ENCODE data around the gene NRBP1. TPM values are rescaled to one million over a fixed set of nuclear protein-coding genes. Genes with fewer than 3 reads are reported as not detected.
"Not testable (repeated sequence)": the region's sequence is repeated elsewhere in the genome, so short reads cannot be mapped to it uniquely, and the experiment has no call there.

Gene NRBP1
- total RNA-seq, 1 donor from 2014 or later, result 93.0 TPM

DNA sequence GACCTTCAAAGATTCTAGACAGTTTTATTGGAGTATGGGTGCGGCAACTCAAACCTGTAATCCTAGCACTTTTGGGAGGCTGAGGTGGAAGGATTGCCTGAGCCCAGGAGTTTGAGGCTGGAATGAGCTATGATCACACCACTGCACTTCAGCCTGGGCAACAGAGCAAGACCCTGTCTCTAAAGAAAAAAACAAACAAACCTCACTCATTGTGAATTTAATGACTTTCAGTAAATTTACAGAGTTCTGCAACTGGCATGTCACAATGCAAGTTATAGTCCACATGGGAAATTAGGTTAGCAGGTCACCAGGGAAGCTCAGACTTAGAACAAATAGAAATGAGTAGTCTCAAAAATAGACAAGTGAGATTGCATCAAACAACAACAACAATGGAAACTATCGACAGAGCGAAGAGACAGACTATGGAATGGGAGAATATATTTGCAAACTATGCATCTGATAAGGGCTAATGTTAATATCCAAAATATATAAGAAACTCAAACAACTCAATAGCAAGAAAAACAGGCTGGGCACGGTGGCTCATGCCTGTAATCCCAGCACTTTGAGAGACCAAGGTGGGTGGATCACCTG is 6.7 kb upstream of the NRBP1 start:
- no peak for DNase-seq

DNA sequence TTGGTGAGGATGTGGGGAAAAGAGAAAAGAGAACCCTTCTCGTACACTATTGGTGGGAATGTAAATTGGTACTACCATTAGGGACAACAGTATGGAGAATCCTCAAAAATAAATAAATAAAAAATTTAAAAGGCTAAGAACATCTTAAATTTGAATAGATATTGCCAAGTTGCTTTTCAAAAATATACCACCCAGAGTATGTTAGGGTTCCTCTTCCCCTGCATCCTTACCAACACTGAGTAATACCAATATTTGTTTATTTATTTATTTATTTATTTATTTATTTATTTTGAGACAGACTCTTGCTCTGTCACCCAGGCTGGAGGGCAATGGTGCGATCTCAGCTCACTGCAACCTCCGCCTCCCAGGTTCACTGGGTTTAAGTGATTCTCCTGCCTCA is 5.5 kb upstream of the NRBP1 start:
- DNase-seq, result no peak

DNA sequence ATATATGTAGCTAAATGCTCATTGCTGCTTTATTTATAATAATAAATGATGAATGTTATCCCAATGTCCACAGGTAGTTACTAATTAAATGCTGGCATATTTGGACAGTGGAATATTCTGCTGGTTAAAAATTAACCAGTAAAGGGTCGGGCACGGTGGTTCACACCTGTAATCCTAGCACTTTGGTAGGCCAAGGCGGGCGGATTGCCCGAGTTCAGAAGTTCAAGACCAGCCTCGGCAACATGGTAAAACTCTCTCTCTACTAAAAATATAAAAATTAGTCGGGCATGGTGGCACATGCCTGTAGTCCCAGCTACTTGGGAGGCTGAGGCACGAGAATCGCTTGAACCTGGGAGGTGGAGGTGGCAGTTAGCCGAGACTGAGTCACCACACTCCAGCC is 3.4 kb upstream of the NRBP1 start:
- not testable (repeated sequence) for DNase-seq

- no peak for DNase-seq
These were observed 593 bp upstream of the NRBP1 start for GRCh38 chr2:27427863-27428212.

GRCh38 chr2:27428978-27429541 is 629 bp downstream of the NRBP1 start:
- peak; percentile 88 for DNase-seq

DNA sequence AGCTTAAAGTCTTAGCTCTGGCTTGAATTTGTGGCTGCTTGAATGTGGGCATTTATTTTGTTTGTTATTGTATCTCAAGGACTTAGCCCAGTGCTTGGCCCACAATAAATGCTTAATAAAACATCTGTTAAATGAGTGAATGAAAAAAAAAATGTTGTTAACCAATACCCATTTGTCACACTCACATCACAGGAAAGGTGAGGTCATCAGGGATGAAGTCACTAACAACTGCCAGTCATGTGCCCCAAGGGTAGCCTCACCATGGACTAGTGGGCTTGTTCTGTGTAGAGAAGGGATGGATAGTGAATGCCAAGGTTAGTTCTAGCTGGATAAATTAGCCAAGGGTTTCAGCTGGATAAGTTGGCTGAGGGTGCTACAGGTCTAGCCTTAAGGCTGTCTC is 3.0 kb downstream of the NRBP1 start:
- DNase-seq, result no peak

DNA sequence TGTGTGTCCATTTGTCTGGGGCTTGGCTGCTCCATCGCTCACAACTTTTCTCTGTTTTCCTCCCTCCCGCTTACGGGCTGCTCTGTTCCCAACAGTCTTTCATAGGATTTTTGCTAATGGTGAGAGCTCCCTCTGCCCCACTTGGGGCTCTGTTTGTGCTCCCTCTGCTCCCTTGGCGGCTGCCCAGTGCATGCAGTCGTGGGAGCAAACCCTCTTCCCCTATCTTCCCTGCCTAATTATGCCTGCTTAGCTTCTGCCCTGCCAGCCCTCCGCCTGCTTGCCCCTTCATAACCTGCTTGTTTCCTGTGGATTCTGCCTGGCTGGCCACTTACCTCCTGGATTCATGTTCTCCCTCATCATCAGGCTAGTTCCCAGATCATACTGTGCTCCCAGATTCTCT is 7.2 kb downstream of the NRBP1 start:
- no peak for DNase-seq

- no peak for DNase-seq
These were observed 12.9 kb downstream of the NRBP1 start for GRCh38 chr2:27441226-27441926.

DNA sequence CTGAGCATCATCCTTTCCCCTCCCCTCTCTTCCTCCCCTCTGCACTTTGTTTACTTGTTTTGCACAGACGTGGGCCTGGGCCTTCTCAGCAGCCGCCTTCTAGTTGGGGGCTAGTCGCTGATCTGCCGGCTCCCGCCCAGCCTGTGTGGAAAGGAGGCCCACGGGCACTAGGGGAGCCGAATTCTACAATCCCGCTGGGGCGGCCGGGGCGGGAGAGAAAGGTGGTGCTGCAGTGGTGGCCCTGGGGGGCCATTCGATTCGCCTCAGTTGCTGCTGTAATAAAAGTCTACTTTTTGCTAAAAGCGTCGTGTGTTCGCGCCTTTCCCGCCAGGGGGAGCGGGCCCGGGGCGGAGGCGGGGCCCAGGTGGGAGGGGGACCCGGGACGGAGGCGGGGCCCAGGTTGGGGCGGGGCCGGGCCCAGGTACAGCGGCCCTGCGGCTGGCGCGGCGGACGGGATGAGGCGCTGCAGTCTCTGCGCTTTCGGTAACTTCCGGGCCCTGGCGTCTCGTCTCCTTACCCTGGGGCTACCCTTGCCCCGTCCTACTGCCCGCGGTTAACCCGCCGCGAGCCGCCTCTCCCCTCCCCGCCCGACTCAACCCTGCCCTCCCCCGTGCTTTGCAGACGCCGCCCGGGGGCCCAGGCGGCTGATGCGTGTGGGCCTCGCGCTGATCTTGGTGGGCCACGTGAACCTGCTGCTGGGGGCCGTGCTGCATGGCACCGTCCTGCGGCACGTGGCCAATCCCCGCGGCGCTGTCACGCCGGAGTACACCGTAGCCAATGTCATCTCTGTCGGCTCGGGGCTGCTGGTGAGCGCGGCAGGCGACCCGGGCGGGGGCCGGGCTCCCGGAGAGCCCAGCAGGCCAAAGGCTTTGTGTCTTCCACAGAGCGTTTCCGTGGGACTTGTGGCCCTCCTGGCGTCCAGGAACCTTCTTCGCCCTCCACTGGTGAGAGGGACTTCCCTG is 13.8 kb downstream of the NRBP1 start, which contains the start of gene KRTCAP3:
KRTCAP3 (plus strand) TSS at position 424 of the 962 bp plus-strand sequence; CDS start at position 456, 32 bp downstream.
- DNase-seq, result peak; percentile 57

- peak; percentile 13 for DNase-seq
These were observed 14.5 kb downstream of the NRBP1 start for GRCh38 chr2:27442920-27443282.

GRCh38 chr2:27445155-27445554 is 16.7 kb downstream of the NRBP1 start:
- DNase-seq, result no peak

DNA sequence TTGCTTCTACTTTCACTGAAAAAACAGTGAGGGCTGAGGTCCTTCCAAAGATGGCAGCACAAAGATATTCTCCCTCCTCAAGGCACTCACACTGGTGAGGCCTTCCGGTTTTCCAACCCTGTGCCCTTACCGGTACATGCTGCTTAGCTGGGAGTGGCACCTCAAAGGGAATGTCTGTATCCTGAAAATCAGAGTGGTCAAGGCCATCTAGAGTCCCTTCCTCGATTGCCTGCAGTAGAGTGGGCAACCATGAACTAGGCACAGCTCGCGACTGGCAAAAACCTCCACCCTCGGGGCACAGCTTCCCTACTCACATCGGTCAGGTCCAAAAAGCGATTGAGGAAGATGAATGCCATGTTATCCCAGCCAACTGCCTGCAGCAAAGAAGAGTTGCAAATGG is 17.2 kb downstream of the NRBP1 start:
- no peak for DNase-seq

GRCh38 chr2:27446057-27446456 is 17.6 kb downstream of the NRBP1 start:
- DNase-seq, result no peak

- DNase-seq, result no peak
These were observed 19.9 kb downstream of the NRBP1 start for GRCh38 chr2:27448381-27448780.

DNA sequence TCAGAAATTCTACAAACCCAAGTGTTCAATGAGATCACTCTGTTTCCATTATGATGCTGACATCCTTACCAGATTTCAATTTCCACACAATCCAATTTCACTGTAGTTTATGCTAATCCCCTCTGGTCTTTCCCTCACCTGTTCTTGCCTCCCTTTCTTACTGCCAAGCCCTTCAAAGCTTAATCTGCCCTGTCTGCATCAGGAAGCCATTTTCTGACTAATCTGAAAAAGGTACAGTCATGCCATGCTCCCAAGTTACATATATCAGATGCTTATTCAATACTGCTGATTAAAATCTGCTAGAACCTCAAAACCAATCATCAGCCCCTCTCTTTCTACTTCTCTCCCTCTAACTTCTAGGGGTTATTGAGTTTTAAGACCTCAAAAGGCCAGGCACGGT is 22.7 kb downstream of the NRBP1 start:
- no peak for DNase-seq

DNA sequence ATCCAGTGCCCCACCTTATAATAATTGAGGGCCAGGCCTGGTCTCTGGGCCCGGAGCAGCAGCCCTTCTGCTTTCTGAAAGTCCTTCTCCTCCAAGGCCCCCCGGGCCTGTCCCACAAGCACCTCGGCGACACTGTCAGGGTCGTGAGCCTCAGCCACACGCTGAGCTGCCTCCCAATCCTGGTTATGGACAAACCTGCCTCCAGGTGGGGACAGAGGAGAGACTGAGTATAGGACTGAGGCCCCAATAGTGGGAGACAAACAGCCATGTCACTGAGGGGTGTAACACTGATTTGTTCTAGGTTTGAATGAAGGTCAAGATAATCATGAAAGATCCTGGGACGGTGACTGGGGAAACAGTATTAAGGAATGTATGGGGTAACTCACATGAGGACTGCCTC is 25.5 kb downstream of the NRBP1 start:
- DNase-seq, result no peak

DNA sequence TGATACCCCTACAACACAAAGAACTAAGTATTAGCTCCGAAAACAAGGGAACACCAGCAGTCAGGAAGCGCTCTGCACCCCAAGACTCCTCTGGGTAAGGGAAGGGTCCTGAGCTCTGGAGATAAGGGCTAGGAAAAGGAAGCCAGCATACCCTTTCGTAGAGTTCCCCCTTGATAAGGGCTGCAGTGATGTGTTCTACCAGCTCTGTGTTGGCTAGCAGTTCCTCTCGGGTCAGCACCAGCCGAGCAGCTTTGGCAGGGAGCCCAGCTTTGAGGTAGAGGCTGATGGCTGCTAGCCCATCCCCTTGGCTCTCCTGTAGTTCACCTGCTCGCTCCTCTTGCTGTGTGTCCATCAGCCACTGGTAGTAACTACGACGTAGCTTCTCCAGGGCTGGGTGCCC is 32.7 kb downstream of the NRBP1 start:
- DNase-seq, result no peak

DNA sequence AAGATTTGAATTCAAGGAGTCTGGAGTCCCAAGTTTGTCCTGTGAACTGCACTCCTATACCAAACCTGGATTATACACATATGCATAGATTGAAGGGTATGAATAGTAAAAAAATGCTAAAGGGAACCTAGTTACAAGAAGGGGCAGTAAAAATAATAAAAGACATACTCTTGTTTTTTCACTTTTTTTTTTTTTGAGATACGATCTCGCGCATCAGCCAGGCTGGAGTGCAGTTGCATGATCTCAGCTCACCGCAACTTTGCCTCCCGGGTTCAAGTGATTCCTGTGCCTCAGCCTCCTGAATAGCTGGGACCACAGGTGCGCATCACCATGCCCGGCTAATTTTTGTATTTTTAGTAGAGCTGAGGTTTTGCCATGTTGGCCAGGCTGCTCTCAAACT is 36.0 kb downstream of the NRBP1 start:
- no peak for DNase-seq

GRCh38 chr2:27471961-27472360 is 43.5 kb downstream of the NRBP1 start:
- no peak for DNase-seq

- DNase-seq, result no peak
These were observed 57.1 kb downstream of the NRBP1 start for GRCh38 chr2:27485496-27485895.

GRCh38 chr2:27489118-27489497 is 60.7 kb downstream of the NRBP1 start:
- DNase-seq, result peak; percentile 43

- peak; percentile 99 for DNase-seq
These were observed 61.3 kb downstream of the NRBP1 start, which contains the start of gene IFT172 for GRCh38 chr2:27489498-27490397. TSS of gene IFT172 (minus strand) at chr2:27489743. CDS start at chr2:27489653, 90 bp downstream.
